Measurements from ENCODE around the gene PSME3. TPM values are rescaled to one million over a fixed set of nuclear protein-coding genes. Genes with fewer than 3 reads are reported as not detected.
A peak's percentile ranks its signal among the peaks of the same experiment; 100 is the strongest.

PSME3 gene
- total and polyA plus RNA-seq, 4 donors, result 25.0 to 55.3 (median 39.8) TPM

- TF ChIP-seq, protein P1, sequence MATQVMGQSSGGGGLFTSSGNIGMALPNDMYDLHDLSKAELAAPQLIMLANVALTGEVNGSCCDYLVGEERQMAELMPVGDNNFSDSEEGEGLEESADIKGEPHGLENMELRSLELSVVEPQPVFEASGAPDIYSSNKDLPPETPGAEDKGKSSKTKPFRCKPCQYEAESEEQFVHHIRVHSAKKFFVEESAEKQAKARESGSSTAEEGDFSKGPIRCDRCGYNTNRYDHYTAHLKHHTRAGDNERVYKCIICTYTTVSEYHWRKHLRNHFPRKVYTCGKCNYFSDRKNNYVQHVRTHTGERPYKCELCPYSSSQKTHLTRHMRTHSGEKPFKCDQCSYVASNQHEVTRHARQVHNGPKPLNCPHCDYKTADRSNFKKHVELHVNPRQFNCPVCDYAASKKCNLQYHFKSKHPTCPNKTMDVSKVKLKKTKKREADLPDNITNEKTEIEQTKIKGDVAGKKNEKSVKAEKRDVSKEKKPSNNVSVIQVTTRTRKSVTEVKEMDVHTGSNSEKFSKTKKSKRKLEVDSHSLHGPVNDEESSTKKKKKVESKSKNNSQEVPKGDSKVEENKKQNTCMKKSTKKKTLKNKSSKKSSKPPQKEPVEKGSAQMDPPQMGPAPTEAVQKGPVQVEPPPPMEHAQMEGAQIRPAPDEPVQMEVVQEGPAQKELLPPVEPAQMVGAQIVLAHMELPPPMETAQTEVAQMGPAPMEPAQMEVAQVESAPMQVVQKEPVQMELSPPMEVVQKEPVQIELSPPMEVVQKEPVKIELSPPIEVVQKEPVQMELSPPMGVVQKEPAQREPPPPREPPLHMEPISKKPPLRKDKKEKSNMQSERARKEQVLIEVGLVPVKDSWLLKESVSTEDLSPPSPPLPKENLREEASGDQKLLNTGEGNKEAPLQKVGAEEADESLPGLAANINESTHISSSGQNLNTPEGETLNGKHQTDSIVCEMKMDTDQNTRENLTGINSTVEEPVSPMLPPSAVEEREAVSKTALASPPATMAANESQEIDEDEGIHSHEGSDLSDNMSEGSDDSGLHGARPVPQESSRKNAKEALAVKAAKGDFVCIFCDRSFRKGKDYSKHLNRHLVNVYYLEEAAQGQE (IDR thresholded peaks at IDR 0.05), result no peak
- no peak for TF ChIP-seq HNF4G (IDR thresholded peaks at IDR 0.05)
- TF ChIP-seq JUND (IDR thresholded peaks at IDR 0.05), result no peak
- TF ChIP-seq, protein P2, sequence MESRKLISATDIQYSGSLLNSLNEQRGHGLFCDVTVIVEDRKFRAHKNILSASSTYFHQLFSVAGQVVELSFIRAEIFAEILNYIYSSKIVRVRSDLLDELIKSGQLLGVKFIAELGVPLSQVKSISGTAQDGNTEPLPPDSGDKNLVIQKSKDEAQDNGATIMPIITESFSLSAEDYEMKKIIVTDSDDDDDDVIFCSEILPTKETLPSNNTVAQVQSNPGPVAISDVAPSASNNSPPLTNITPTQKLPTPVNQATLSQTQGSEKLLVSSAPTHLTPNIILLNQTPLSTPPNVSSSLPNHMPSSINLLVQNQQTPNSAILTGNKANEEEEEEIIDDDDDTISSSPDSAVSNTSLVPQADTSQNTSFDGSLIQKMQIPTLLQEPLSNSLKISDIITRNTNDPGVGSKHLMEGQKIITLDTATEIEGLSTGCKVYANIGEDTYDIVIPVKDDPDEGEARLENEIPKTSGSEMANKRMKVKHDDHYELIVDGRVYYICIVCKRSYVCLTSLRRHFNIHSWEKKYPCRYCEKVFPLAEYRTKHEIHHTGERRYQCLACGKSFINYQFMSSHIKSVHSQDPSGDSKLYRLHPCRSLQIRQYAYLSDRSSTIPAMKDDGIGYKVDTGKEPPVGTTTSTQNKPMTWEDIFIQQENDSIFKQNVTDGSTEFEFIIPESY (IDR thresholded peaks at IDR 0.05), result no peak
- no peak for TF ChIP-seq YY1 (IDR thresholded peaks at IDR 0.05)
- TF ChIP-seq RAD21 (IDR thresholded peaks at IDR 0.05), result peak in 1 of 2 donors; percentile 29
- no peak for TF ChIP-seq NR2F2 (IDR thresholded peaks at IDR 0.05)
Measured at GRCh38 chr17:42891539-42892152, 58.4 kb downstream of the PSME3 start (continued).

DNA sequence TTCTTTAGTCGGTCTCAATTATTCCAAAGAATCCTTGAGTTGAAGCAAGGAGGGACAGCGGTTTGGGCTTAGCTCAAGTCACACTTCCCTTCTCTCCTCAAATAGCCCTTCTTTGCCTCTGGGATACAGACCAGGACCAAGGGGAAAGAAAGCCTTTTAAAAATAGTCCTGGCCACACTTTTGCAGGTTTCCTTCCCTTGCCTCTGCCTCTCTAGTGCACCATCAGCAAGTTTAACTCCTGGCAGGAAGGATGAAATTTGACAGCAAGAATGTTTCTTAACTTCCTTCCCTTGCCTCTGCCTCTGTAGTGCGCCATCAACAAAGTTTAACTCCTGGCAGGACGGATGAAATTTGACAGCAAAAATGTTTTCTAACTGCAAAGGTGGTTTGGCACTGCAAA lies 60.2 kb downstream of the PSME3 start:
- H3K27ac ChIP-seq (ENCODE audit: low read depth in 1 of 2, low read length in 2 of 2), result peak overlapping the region; percentile 78 to 90
- no peak for DNase-seq (ENCODE audit: low spot score)
- peaks cover 19 to 54% (median 38%) of the 10 kb centered on the region in 4 donors for H3K4me1 ChIP-seq (ENCODE audit: control insufficient read depth in 4 of 4, insufficient read depth in 4 of 4, low read length in 3 of 4)
- H3K36me3 ChIP-seq (ENCODE audit: control insufficient read depth in 4 of 4, insufficient read depth in 3 of 4, low read depth in 1 of 4, low read length in 3 of 4), result no peaks in the 10 kb centered on the region
- peak overlapping the region in 1 of 3 donors; percentile 31 for H3K4me3 ChIP-seq (ENCODE audit: low read depth in 1 of 3, low read length in 3 of 3)
- no peaks in the 10 kb centered on the region for H3K9me3 ChIP-seq (ENCODE audit: control insufficient read depth in 4 of 4, low read length in 3 of 4)
- 35% methylated on average over 4 of the region's 4 CpGs for WGBS
- TF ChIP-seq JUND (IDR thresholded peaks at IDR 0.05) (no peak), TAF1 (conservative IDR thresholded peaks at IDR 0.05) (no peak), CTCF (IDR thresholded peaks at IDR 0.05; ENCODE audit: low read depth, low read length, missing input control) (no peak), FOXA1 (IDR thresholded peaks at IDR 0.05) (no peak), NR2F2 (IDR thresholded peaks at IDR 0.05) (no peak), RAD21 (IDR thresholded peaks at IDR 0.05) (no peak), FOXA2 (IDR thresholded peaks at IDR 0.05) (no peak), HNF4A (conservative IDR thresholded peaks at IDR 0.05) (no peak), YY1 (IDR thresholded peaks at IDR 0.05) (no peak), EGR1 (IDR thresholded peaks at IDR 0.05; ENCODE audit: low read depth in 2 of 2) (no peak), HNF4G (IDR thresholded peaks at IDR 0.05) (no peak), GABPA (IDR thresholded peaks at IDR 0.05 in 1 of 2, conservative IDR thresholded peaks at IDR 0.05 in 1 of 2) (no peak)
- TF ChIP-seq, protein P3, sequence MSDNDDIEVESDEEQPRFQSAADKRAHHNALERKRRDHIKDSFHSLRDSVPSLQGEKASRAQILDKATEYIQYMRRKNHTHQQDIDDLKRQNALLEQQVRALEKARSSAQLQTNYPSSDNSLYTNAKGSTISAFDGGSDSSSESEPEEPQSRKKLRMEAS (IDR thresholded peaks at IDR 0.05), result no peak
- TF ChIP-seq, protein P4, sequence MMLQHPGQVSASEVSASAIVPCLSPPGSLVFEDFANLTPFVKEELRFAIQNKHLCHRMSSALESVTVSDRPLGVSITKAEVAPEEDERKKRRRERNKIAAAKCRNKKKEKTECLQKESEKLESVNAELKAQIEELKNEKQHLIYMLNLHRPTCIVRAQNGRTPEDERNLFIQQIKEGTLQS (IDR thresholded peaks at IDR 0.05), result no peak
- TF ChIP-seq, protein P1 (IDR thresholded peaks at IDR 0.05), result no peak
- TF ChIP-seq, protein P2 (IDR thresholded peaks at IDR 0.05), result no peak
- H3K27me3 ChIP-seq (ENCODE audit: control insufficient read depth in 4 of 4, insufficient read depth in 4 of 4, low read length in 3 of 4), result no peaks in the 10 kb centered on the region
- peak overlapping the region; percentile 10 to 50 for H3K9ac ChIP-seq (ENCODE audit: low read depth in 1 of 2, low read length in 2 of 2)

Data from liver (tissue), 9 donors.